Uterus (tissue), 2 donors: ENCODE results near the gene TMEM81.

Experiments
- POLR2A ChIP-seq, 2 donors: fragments of 450-650 bp; IDR thresholded peaks; one replicate each; pipeline ENCODE4 v1.6.1; 2016; ENCODE audit warnings: antibody characterized with exemption in 2 of 2, mild to moderate bottlenecking in 1 of 2, moderate library complexity in 1 of 2
- TF ChIP-seq, protein P1 (sequence below), 4 experiments: fragments of 200-600 bp in 2 of 4; fragments of 450-650 bp in 2 of 4; sonication (generic) in 2 of 4; IDR thresholded peaks; one replicate each; pipeline ENCODE4 v1.5.1; 2016 to 2019; ENCODE audit warnings: antibody characterized with exemption in 4 of 4, mild to moderate bottlenecking in 2 of 4, moderate library complexity in 1 of 4

DNA sequence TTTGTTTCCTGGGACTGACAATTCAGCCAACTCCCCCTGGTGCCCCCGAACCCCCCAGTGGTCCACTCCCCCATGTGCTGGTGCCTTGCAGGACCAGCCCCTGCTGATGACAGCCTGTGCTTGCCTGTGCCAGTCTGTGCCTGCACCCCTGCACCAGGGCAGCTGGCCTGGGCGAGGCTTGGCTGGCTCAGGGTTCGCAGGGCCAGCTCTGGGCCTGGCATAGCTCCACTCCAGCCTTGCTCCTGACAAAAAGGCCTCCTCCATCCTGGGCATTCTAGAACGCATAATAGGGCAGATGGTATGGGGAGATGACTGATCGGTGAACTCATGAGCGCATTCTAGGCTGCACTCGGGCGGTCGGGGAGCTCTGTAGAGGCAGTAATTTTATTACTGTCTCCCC is 35.9 kb downstream of the TMEM81 start:
- TF ChIP-seq, protein P1, sequence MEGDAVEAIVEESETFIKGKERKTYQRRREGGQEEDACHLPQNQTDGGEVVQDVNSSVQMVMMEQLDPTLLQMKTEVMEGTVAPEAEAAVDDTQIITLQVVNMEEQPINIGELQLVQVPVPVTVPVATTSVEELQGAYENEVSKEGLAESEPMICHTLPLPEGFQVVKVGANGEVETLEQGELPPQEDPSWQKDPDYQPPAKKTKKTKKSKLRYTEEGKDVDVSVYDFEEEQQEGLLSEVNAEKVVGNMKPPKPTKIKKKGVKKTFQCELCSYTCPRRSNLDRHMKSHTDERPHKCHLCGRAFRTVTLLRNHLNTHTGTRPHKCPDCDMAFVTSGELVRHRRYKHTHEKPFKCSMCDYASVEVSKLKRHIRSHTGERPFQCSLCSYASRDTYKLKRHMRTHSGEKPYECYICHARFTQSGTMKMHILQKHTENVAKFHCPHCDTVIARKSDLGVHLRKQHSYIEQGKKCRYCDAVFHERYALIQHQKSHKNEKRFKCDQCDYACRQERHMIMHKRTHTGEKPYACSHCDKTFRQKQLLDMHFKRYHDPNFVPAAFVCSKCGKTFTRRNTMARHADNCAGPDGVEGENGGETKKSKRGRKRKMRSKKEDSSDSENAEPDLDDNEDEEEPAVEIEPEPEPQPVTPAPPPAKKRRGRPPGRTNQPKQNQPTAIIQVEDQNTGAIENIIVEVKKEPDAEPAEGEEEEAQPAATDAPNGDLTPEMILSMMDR (IDR thresholded peaks at IDR 0.05) = no peak
- no peak for TF ChIP-seq POLR2A (IDR thresholded peaks at IDR 0.05)
